H1 (cell line): Measurements from ENCODE around the gene TCEA2. TPM values are rescaled to one million over a fixed set of nuclear protein-coding genes. Genes with fewer than 3 reads are reported as not detected.

ENCODE experiments used
- CTCF ChIA-PET: fragments of 300-600 bp; sonication (Branson Sonifier 250); formaldehyde crosslinking; loops from one replicate; lab custom pipeline; 2021; ENCODE audit not compliant: partially characterized antibody; lab: Charles Lee
- POLR2A ChIA-PET: fragments of 300-600 bp; sonication (Branson Sonifier 250); formaldehyde crosslinking; loops from one replicate; lab custom pipeline; 2021; ENCODE audit warnings: inconsistent platforms; ENCODE audit not compliant: partially characterized antibody; lab: Charles Lee
- DNase-seq, 2 experiments: peaks; one replicate each; pipeline versions ENCODE4 v3.0.0 to v3.0.0-alpha.2; 2010 to 2022; ENCODE audit warnings: low spot score in 2 of 2, low read depth in 1 of 2, mixed read lengths in 1 of 2
- FAIRE-seq: peaks from 2 replicates; lab custom pipeline; 2011; peaks lifted over from hg19 to GRCh38; lab: Jason Lieb, UNC
- H2AFZ ChIP-seq: 2 replicates; pipeline ENCODE4 v1.8.1; 2012; ENCODE audit warnings: low read length, inconsistent platforms
- H2AK5ac ChIP-seq: 2 replicates; pipeline ENCODE4 v1.6.1; 2013; ENCODE audit warnings: low read depth, low read length
- H2BK120ac ChIP-seq: replicated peaks from 2 replicates; pipeline ENCODE3; 2013; ENCODE audit warnings: low read depth, low read length, inconsistent platforms
- H2BK12ac ChIP-seq: 2 replicates; pipeline ENCODE4 v1.6.1; 2013; ENCODE audit warnings: low read depth, low read length
- H2BK15ac ChIP-seq: 2 replicates; pipeline ENCODE4 v1.6.1; 2013; ENCODE audit warnings: low read length
- H2BK20ac ChIP-seq: 2 replicates; pipeline ENCODE4 v1.6.1; 2013; ENCODE audit warnings: low read length
- H2BK5ac ChIP-seq: 2 replicates; pipeline ENCODE4 v1.6.1; 2013; ENCODE audit warnings: low read depth, low read length
- H3K14ac ChIP-seq: 2 replicates; pipeline ENCODE4 v1.6.1; 2013; ENCODE audit warnings: inconsistent platforms; ENCODE audit not compliant: insufficient read length
- H3K18ac ChIP-seq: 2 replicates; pipeline ENCODE4 v1.6.1; 2013; ENCODE audit warnings: low read length; ENCODE audit errors: extremely low read depth
- H3K23ac ChIP-seq: 2 replicates; pipeline ENCODE4 v1.6.1; 2013; ENCODE audit warnings: inconsistent platforms; ENCODE audit not compliant: insufficient read length
- H3K23me2 ChIP-seq: 2 replicates; pipeline ENCODE4 v1.6.1; 2013; ENCODE audit warnings: low read depth, low read length
- H3K27ac ChIP-seq: 2 replicates; pipeline ENCODE4 v1.6.1; 2011; ENCODE audit warnings: low read depth, low read length, inconsistent platforms
- H3K27me3 ChIP-seq, 4 experiments: replicated peaks in 1 of 4; 1 replicate in 1 of 4; 2 replicates in 3 of 4; pipeline versions ENCODE4 v1.6.1 to v1.8.1; 2011 to 2013; ENCODE audit warnings: low read length in 3 of 4, mild to moderate bottlenecking in 3 of 4, inconsistent platforms in 2 of 4, mixed read lengths in 2 of 4, moderate library complexity in 1 of 4; ENCODE audit not compliant: control insufficient read depth in 3 of 4, insufficient read depth in 3 of 4; ENCODE audit errors: extremely low read depth in 1 of 4
- H3K36me3 ChIP-seq, 4 experiments: 2 replicates each; pipeline versions ENCODE4 v1.6.1 to v1.8.1; 2011 to 2013; ENCODE audit warnings: mild to moderate bottlenecking in 4 of 4, low read length in 3 of 4, moderate library complexity in 2 of 4, control low read depth in 1 of 4, inconsistent platforms in 1 of 4; ENCODE audit not compliant: insufficient read depth in 4 of 4, control insufficient read depth in 2 of 4
- H3K4ac ChIP-seq: replicated peaks from 2 replicates; pipeline ENCODE3; 2013; ENCODE audit warnings: low read length, low read depth, mixed read lengths, inconsistent platforms; ENCODE audit not compliant: insufficient read length
- H3K4me1 ChIP-seq, 4 experiments: replicated peaks in 1 of 4; 1 replicate in 1 of 4; 2 replicates in 3 of 4; pipeline versions ENCODE4 v1.6.1 to v1.8.1; 2011 to 2013; ENCODE audit warnings: low read length in 3 of 4, inconsistent platforms in 2 of 4, mixed read lengths in 1 of 4; ENCODE audit not compliant: insufficient read depth in 4 of 4, control insufficient read depth in 3 of 4
- H3K4me2 ChIP-seq, 2 experiments: 2 replicates each; pipeline versions ENCODE4 v1.6.1 to v1.8.1; 2011 to 2013; ENCODE audit warnings: low read depth in 2 of 2, low read length in 2 of 2, control low read depth in 1 of 2, inconsistent platforms in 1 of 2, mild to moderate bottlenecking in 1 of 2; ENCODE audit not compliant: insufficient read depth in 1 of 2
- H3K4me3 ChIP-seq, 4 experiments: fragments of 200-600, 300-600 bp in 1 of 4; sonication (generic), shearing (Covaris generic), sonication (Bioruptor Twin) in 1 of 4; 2 replicates each; pipeline versions ENCODE4 v1.5.1 to v1.8.1; 2011 to 2016; ENCODE audit warnings: low read length in 4 of 4, low read depth in 3 of 4, control low read depth in 2 of 4, inconsistent platforms in 2 of 4, mild to moderate bottlenecking in 2 of 4, mixed read lengths in 1 of 4, moderate library complexity in 1 of 4; ENCODE audit not compliant: insufficient read depth in 2 of 4; ENCODE audit errors: extremely low read depth in 1 of 4
- H3K56ac ChIP-seq: replicated peaks from 2 replicates; pipeline ENCODE3; 2013; ENCODE audit warnings: low read depth, mild to moderate bottlenecking, mixed read lengths, low read length, inconsistent platforms; ENCODE audit not compliant: insufficient read length
- H3K79me1 ChIP-seq: 2 replicates; pipeline ENCODE4 v1.6.1; 2013; ENCODE audit warnings: low read depth, low read length, control low read depth
- H3K79me2 ChIP-seq, 2 experiments: 2 replicates each; pipeline versions ENCODE4 v1.6.1 to v1.8.1; 2012 to 2013; ENCODE audit warnings: low read length in 2 of 2, mild to moderate bottlenecking in 2 of 2, inconsistent platforms in 1 of 2; ENCODE audit not compliant: insufficient read depth in 2 of 2, control insufficient read depth in 1 of 2
- H3K9ac ChIP-seq, 4 experiments: replicated peaks in 1 of 4; 1 replicate in 1 of 4; 2 replicates in 3 of 4; pipeline versions ENCODE4 v1.6.1 to v1.8.1; 2011 to 2013; ENCODE audit warnings: low read depth in 3 of 4, low read length in 3 of 4, control low read depth in 2 of 4, mild to moderate bottlenecking in 2 of 4, moderate library complexity in 2 of 4, inconsistent platforms in 1 of 4; ENCODE audit errors: extremely low read depth in 1 of 4
- H3K9me3 ChIP-seq, 2 experiments: 2 replicates each; pipeline versions ENCODE4 v1.6.1 to v1.8.1; 2012 to 2013; ENCODE audit warnings: mild to moderate bottlenecking in 2 of 2, moderate library complexity in 2 of 2, control low read depth in 1 of 2, inconsistent platforms in 1 of 2, low read depth in 1 of 2, low read length in 1 of 2, mixed read lengths in 1 of 2; ENCODE audit not compliant: insufficient read depth in 2 of 2
- H4K20me1 ChIP-seq, 2 experiments: replicated peaks in 1 of 2; 2 replicates each; pipeline versions ENCODE3 to v1.8.1; 2011 to 2013; ENCODE audit warnings: inconsistent platforms in 2 of 2, low read length in 2 of 2, mild to moderate bottlenecking in 1 of 2; ENCODE audit not compliant: insufficient read depth in 2 of 2, control insufficient read depth in 1 of 2
- H4K5ac ChIP-seq: 2 replicates; pipeline ENCODE4 v1.6.1; 2013; ENCODE audit warnings: low read length, low read depth, mixed read lengths, inconsistent platforms; ENCODE audit not compliant: insufficient read length
- H4K8ac ChIP-seq: 2 replicates; pipeline ENCODE4 v1.8.0; 2013; ENCODE audit warnings: mild to moderate bottlenecking, moderate library complexity, low read length, inconsistent platforms; ENCODE audit not compliant: insufficient read depth; ENCODE audit errors: extremely low read depth
- H4K91ac ChIP-seq: replicated peaks from 2 replicates; pipeline ENCODE3; 2013; ENCODE audit warnings: low read length, mixed read lengths, inconsistent platforms; ENCODE audit not compliant: insufficient read length
- BACH1 ChIP-seq: IDR thresholded peaks from 2 replicates; pipeline ENCODE4 v1.6.1; 2012; ENCODE audit warnings: low read length, improper control_type of control experiment
- RAD21 ChIP-seq, 2 experiments: IDR thresholded peaks in 1 of 2; conservative IDR thresholded peaks in 1 of 2; 2 replicates each; pipeline ENCODE4 v1.6.1; 2011; ENCODE audit warnings: low read depth in 2 of 2, low read length in 2 of 2, improper control_type of control experiment in 1 of 2, inconsistent platforms in 1 of 2, mild to moderate bottlenecking in 1 of 2, moderate library complexity in 1 of 2
- SP1 ChIP-seq: IDR thresholded peaks from 2 replicates; pipeline ENCODE4 v1.6.1; 2011; ENCODE audit warnings: low read depth, low read length
- TAF7 ChIP-seq: optimal IDR thresholded peaks from 2 replicates; pipeline ENCODE3; 2011; ENCODE audit warnings: low read depth, mild to moderate bottlenecking, inconsistent platforms, low read length, moderate library complexity, borderline replicate concordance
- WGBS, 2 experiments: shearing (Covaris generic) in 1 of 2; methylation state at CpG; one replicate each; pipeline versions ENCODE4 v1.1.6 to v1.1.7; 2013 to 2015; ENCODE audit warnings: low lambda C conversion rate in 2 of 2, mixed read lengths in 2 of 2, inconsistent platforms in 1 of 2, low coverage in 1 of 2, missing lambda C conversion rate in 1 of 2; ENCODE audit not compliant: insufficient replicate concordance in 2 of 2, insufficient coverage in 1 of 2, insufficient read length in 1 of 2; ENCODE audit errors: extremely low coverage in 1 of 2, missing lambda C conversion rate in 1 of 2; 5-methylcytosine and 5-hydroxymethylcytosine counted together
- polyA plus RNA-seq, 7 experiments: library from polyadenylated mRNA; depleted of rRNA in 3 of 7; stranded (reverse) in 5 of 7; unstranded in 2 of 7; fragments of >200 nt in 5 of 7; fragments of 200-250 nt in 2 of 7; gene quantifications; 1 replicate in 5 of 7; 2 replicates in 1 of 7; 4 replicates in 1 of 7; pipeline versions ENCODE4 v1.2.1 to v1.2.3, GENCODE V29; 2011 to 2013; ENCODE audit warnings: missing spikeins in 2 of 7, mixed read lengths in 2 of 7
- total RNA-seq: library from RNA; stranded (reverse); fragmentation: NEBNext Ultra II Directional; extraction: Animal tissue kit (Norgen Biotek cat#: 25700); gene quantifications from 2 replicates; pipeline ENCODE4 v1.2.1, GENCODE V29; 2021
- TF ChIP-seq, protein P1 (sequence below), 3 experiments: IDR thresholded peaks; 1 replicate in 2 of 3; 2 replicates in 1 of 3; pipeline versions ENCODE4 v1.5.1 to v1.6.1; 2011; ENCODE audit warnings: low read length in 3 of 3, mild to moderate bottlenecking in 3 of 3, inconsistent platforms in 2 of 3, low read depth in 1 of 3, moderate library complexity in 1 of 3; ENCODE audit not compliant: insufficient read depth in 1 of 3; ENCODE audit errors: control extremely low read depth in 1 of 3

TCEA2 gene
- total and polyA plus RNA-seq, 2 of the 8 experiments (the other 6 are each of a cell fraction or from before 2014, with no cell fraction given): 41.4 to 42.3 TPM

- no peak within 1 kb of the TSS for H3K14ac ChIP-seq
- H3K23me2 ChIP-seq: peaks cover 4% of the 10 kb centered on the region; the same call in 1 of the 2 replicates
- WGBS, 2 experiments: 0% methylated on average over 4 of the region's 111 CpGs; no CpG with 5 or more reads in 1 of the 2 experiments
- H3K23ac ChIP-seq: no peak within 1 kb of the TSS
- no peak within 1 kb of the TSS for H4K91ac ChIP-seq
- H4K5ac ChIP-seq: no peak within 1 kb of the TSS
- no peak within 1 kb of the TSS for H2BK5ac ChIP-seq
- no peak within 1 kb of the TSS; the same call in 1 of the 2 replicates for H3K18ac ChIP-seq
- H3K27ac ChIP-seq: no peak within 1 kb of the TSS
- peaks cover 44 to 74% (median 62%) of the 10 kb centered on the region in 4 experiments for H3K27me3 ChIP-seq
- peaks cover 0 to 35% (median 11%) of the 10 kb centered on the region in 4 experiments; a peak in 6 of 7 replicates for H3K4me1 ChIP-seq
- H2AK5ac ChIP-seq: 0 out of 2 replicates have a peak within 1 kb of the TSS, but pooled peaks have one; percentile 39
- H3K79me2 ChIP-seq: no peaks in the 10 kb centered on the region
- H2AFZ ChIP-seq: no peak within 1 kb of the TSS
- no peak within 1 kb of the TSS for H2BK12ac ChIP-seq
- no peaks in the 10 kb centered on the region for H3K79me1 ChIP-seq
- H2BK15ac ChIP-seq: peak within 1 kb of the TSS; percentile 72; the same call in 1 of the 2 replicates
- POLR2A ChIA-PET: interaction anchor here (1.0 to 2.0 kb wide), 2 partner anchors 10 to 206 kb away, joined by 3 to 9 read pairs; partner anchors contain the start of gene PCMTD2
- H3K4ac ChIP-seq: no peak within 1 kb of the TSS
- CTCF ChIA-PET: interaction anchor here (0.6 to 15.0 kb wide), 5 partner anchors 10 to 70 kb away, joined by 3 to 139 read pairs (median 25); partner anchors contain the start of genes LKAAEAR1, OPRL1 and RGS19
- no peak within 1 kb of the TSS; the same call in none of the 2 replicates for H4K8ac ChIP-seq
- peak within 1 kb of the TSS; percentile 50 to 66 for H3K4me2 ChIP-seq
- no peaks in the 10 kb centered on the region for H4K20me1 ChIP-seq
- DNase-seq (no peak), FAIRE-seq (no peak)
- no peak within 1 kb of the TSS for H3K9ac ChIP-seq
- no peak within 1 kb of the TSS for H2BK20ac ChIP-seq
- TF ChIP-seq BACH1 (no peak), RAD21 (IDR thresholded peaks at IDR 0.05 in 1 of 2, conservative IDR thresholded peaks at IDR 0.05 in 1 of 2; ENCODE audit: low read depth in 2 of 2, low read length in 2 of 2) (0 out of 4 replicates have a peak, but pooled peaks of 1 of the 2 experiments have one; percentile 11), SP1 (no peak), TAF7 (no peak)
- TF ChIP-seq, protein P1, sequence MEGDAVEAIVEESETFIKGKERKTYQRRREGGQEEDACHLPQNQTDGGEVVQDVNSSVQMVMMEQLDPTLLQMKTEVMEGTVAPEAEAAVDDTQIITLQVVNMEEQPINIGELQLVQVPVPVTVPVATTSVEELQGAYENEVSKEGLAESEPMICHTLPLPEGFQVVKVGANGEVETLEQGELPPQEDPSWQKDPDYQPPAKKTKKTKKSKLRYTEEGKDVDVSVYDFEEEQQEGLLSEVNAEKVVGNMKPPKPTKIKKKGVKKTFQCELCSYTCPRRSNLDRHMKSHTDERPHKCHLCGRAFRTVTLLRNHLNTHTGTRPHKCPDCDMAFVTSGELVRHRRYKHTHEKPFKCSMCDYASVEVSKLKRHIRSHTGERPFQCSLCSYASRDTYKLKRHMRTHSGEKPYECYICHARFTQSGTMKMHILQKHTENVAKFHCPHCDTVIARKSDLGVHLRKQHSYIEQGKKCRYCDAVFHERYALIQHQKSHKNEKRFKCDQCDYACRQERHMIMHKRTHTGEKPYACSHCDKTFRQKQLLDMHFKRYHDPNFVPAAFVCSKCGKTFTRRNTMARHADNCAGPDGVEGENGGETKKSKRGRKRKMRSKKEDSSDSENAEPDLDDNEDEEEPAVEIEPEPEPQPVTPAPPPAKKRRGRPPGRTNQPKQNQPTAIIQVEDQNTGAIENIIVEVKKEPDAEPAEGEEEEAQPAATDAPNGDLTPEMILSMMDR (IDR thresholded peaks at IDR 0.05; ENCODE audit: control extremely low read depth in 1 of 3, insufficient read depth in 1 of 3, low read depth in 1 of 3, low read length in 3 of 3): peak in 1 of 3 experiments; percentile 5; a peak in 1 of 4 replicates
- peak within 1 kb of the TSS in 3 of 4 experiments; percentile 5 to 50 (median 16); a peak in 4 of 8 replicates for H3K4me3 ChIP-seq
- peaks cover 0 to 10% (median 0%) of the 10 kb centered on the region in 4 experiments; a peak in 1 of 8 replicates for H3K36me3 ChIP-seq
- no peak within 1 kb of the TSS for H3K56ac ChIP-seq
- no peaks in the 10 kb centered on the region for H3K9me3 ChIP-seq
- H2BK120ac ChIP-seq: no peak within 1 kb of the TSS
Observed at GRCh38 chr20:64049060-64049877, 13.7 kb upstream of the TCEA2 start, which contains the start of gene SOX18. SOX18 (minus strand) TSS chr20:64049639; CDS start chr20:64049516, 123 bp downstream.
